Activated CD8-positive, alpha-beta memory T cell treated with anti-CD3 and anti-CD28 coated beads, Interleukin-2, amount 50 U/mL, for 48 hours (primary cell): ENCODE results near the gene AP3S1.
A peak's percentile ranks its signal among the peaks of the same experiment; 100 is the strongest.

Experiments
- DNase-seq: peaks from one replicate; pipeline ENCODE4 v3.0.0-alpha.2; 2020

Gene AP3S1

DNA sequence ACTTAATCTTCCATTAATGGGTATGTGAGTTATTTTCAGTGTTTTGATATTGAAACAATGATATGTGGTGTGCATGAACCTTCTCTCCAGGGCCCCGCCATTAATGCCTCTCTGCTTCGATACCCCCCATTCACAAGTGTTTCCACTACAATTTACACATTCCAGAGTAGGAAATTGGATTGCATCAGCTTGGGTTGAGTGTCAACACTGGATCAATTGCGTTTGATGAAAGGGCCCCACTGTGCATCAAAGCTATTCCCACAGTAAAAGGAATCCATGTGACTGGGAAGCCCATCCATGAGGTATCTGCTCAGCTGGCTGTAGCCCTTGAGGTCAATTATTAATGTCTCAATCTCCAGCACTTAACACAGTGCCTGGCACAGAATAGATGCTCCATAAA, 102.8 kb downstream of the AP3S1 start:
- no peak for DNase-seq

DNA sequence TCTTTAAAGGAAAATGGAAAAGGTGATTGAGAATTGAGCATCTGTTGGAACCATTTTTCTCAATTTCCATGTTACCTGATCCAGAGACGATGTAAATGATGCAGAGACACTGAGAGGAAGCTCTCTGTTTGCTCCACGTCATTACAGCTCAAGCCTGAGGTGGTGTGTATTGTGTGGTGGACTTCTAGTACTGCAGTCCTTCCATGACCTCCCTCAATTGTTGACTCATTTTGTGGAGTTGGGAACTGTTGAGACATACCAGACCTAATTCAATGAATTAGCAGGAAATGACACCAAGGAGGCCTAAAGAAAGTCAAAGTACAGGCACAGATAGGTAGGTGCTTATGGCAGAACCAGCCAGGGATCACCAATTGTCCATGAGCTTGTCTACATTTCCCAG, 104.9 kb downstream of the AP3S1 start:
- DNase-seq = no peak

DNA sequence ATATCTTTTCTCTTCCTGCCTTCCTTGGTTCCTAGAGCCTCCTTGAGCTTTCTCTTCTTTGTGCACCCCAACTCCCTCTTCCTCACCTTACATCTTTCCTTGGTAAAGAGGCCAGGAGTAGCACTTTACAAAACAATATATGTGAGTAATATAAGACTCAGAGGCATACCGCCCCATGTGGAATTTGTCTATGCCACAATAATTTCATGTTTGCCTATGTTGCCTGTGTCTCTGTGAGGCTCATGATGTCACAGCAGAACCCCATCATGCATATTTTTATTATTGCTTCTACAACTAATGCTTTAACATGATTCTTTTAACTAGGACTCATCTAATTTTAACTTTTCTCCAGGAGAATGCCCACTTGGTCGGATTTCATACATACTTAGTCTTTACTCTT, 105.5 kb downstream of the AP3S1 start:
- DNase-seq = no peak

DNA sequence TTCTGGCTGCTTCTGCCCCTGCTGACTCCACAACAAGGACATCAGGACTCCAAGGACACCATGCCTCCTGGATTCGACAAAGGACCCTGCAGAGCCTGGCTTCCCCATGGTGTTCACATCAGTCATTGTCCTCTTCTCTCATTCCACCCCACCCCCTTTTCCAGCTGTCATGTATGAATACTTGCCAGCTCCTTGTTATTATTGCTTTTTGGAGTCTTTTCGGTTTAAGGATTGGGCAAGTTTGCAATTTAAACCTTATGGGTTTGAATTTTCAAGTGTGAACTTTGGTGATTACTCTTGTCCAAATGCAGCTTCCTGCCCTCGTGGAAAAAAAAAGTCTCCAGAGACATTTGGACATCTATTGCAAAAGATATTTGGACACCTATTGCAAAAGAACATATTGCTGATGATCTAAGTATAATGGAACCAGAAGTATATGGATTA, 106.4 kb downstream of the AP3S1 start:
- DNase-seq = no peak

DNA sequence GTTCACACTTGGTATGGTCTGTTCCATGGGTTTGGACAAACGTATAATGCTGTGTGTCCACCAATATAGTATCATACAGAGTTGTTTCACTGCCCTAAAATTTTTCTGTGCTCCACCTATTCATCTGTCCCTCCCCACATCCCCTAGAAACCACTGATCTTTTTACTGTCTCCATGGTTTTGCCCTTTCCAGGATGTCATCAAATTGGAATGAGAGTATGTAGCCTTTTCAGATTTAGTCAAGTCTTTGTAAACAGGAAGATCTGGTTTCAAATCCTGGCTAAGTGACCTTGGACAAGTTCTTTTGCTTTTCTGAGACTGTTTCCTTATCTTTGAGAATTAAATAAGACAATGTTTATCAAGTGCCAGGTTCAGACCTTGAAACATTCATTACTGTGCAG, 107.4 kb downstream of the AP3S1 start:
- DNase-seq = no peak

DNA sequence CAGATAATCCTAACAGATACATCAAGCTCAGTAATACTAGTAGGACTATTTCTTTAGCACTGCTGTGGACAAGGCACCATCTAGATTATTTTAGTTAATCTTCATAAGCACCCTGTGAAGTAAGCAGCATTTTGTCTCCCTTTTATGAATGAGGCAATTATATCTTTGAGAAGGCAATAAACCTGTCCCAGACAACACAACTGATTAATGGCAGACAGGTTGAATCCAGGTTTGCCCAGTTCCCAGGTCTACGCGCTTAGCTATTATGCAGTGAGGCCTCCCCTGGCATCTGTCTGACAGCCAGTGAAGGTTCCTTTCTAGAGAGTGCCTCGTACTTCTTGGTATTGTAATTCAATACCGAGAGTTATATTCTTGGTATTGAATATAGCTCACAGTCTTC, 110.9 kb downstream of the AP3S1 start:
- no peak for DNase-seq

DNA sequence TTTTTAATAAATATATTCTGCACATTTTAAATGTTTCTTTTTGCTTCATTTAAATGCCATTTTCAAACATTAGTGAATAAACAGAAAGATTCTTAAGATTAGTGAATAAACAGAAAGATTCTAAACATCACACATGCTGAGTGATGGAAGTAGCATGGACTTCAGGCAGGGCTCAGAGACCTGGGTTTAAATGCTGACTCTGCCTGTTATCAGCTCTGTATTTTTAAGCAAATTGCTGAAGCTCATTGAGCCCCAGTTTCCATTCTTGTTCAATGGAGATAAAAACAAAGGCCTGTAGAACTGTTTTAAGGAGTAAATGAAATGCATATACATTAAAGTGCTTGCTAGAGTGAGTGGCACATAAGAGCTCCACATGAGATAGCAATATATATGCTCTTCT, 112.4 kb downstream of the AP3S1 start:
- DNase-seq = no peak

DNA sequence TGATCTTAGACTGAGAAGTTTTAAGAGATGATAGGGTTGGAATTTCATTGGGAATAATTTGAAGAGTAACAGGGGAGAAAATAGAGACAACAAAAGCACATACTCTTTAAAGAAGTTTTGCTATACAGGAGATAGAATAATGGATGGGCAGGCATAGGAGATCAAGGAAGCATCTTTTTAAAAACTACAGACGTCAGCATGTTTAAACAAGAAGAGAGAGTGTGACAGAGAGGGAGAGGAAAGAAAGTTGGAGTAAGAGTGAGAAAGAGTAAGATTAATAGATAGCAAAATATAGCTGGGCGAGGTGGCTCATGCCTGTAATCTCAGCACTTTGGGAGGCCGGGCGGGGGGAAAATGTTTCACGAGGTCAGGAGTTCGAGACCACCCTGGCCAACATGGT, 115.2 kb downstream of the AP3S1 start:
- DNase-seq = no peak

DNA sequence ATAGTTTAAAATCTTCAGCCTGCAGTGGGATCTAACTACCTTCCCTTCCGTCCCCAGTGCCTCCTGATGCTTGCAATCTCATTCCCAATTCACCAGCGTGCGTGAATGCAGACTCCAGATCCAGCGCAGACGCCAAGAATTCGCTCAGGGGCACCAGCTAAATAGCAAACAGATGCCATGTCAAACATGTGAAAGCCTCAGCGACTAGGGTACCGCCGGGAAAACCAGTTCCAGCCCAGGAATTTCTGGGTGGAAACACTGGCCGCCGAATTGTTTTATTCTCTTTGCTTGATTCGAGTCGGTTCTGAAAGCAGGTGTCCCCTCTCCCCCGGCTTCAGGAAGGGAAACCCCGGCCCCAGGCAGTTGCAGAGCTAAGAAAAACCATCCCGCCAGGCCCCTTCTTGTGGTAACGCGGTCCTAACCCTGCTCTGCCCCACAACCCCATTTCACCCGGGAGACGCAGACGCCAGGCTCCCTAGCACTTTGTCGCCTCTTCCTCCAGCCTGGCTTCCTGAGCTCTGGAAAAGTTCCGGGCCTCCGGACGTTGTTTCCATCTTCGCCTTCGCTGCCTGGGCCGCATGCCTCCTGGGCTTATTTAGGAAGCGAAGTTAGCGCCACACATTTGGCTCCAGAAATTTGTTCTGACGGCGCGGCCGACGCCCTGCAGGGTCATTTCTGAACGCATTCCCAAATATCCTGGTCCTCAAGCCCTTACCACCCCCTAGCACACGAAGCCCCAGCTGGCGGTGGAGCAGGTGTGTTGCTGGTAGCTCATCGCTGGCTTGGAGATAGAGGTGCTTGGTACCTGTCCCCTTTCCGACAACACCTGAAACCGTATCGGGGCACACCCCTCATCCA, 119.9 kb downstream of the AP3S1 start:
- DNase-seq = peak; percentile 50

DNA sequence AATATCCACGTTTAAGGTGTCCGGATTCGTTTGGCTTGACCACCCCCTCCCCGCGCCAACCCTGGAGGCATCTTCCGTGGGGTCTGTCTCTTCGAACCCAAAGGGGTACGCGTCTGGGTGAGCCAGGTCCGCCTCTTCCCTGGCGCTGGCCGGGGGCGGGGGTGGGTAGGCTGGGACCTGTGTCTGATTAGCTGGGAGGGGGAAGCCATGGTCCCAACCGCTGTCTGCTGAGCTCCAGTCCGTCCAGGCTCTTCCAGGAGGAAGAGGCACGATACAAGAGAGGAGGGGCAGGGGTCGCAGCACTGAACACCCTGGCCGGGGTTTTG, 120.5 kb downstream of the AP3S1 start, which contains the start of gene LVRN:
Gene LVRN (plus strand): TSS at position 237 of the 326 bp plus-strand sequence. CDS start 143 bp downstream, outside the sequence.
- peak; percentile 44 for DNase-seq

DNA sequence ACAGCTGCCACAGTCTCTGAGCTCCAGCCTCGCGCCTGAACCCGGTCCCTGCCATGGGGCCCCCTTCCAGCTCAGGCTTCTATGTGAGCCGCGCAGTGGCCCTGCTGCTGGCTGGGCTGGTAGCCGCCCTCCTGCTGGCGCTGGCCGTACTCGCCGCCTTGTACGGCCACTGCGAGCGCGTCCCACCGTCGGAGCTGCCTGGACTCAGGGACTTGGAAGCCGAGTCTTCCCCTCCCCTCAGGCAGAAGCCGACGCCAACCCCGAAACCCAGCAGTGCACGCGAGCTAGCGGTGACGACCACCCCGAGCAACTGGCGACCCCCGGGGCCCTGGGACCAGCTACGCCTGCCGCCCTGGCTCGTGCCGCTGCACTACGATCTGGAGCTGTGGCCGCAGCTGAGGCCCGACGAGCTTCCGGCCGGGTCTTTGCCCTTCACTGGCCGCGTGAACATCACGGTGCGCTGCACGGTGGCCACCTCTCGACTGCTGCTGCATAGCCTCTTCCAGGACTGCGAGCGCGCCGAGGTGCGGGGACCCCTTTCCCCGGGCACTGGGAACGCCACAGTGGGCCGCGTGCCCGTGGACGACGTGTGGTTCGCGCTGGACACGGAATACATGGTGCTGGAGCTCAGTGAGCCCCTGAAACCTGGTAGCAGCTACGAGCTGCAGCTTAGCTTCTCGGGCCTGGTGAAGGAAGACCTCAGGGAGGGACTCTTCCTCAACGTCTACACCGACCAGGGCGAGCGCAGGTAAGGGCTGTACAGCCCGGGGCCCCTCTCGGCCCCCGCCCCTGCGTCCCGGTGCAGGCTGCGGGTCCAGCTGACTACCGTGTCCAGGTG, 121.0 kb downstream of the AP3S1 start:
- DNase-seq = peak; percentile 54

DNA sequence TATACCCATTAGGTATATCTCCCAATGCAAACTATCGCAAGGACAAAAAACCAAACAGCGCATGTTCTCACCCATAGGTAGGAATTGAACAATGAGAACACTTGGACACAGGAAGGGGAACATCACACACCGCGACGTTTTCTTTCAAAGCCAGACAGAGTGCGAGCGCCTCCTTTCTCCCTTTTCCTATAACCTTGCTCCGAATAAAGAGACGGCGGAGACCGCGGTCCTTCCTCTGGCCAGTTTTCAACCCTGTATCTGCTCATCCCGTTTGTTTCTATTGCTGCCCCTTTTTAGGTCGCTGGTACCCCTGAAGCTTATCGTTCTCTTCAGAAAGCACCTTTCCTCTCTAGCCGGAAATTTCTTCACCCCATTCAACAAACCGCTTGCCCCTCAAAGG, 121.8 kb downstream of the AP3S1 start:
- DNase-seq = no peak
